PC-9 (cell line): Measurements from ENCODE around the gene TBC1D5. TPM values are rescaled to one million over a fixed set of nuclear protein-coding genes. Genes with fewer than 3 reads are reported as not detected.

ENCODE experiments used
- BruUV-seq: library from RNA; stranded (reverse); fragments of 400-500 nt; replicated peaks from 2 replicates; lab custom pipeline; 2021; lab: Mats Ljungman, UMichigan
- CTCF ChIA-PET: fragments of 300-600 bp; sonication (Branson Sonifier 250); formaldehyde crosslinking; loops from one replicate; lab custom pipeline; 2022; ENCODE audit warnings: antibody characterized with exemption; lab: Charles Lee
- POLR2A ChIA-PET: fragments of 300-600 bp; sonication (Branson Sonifier 250); formaldehyde crosslinking; loops from one replicate; lab custom pipeline; 2022; ENCODE audit warnings: antibody characterized with exemption; ENCODE audit not compliant: unreplicated experiment; lab: Charles Lee
- DNase-seq, 2 experiments: peaks; one replicate each; pipeline versions ENCODE4 v3.0.0 to v3.0.0-alpha.2; 2015 to 2022; ENCODE audit warnings: mixed read lengths in 1 of 2
- H2AFZ ChIP-seq: fragments of 200-600 bp; sonication (generic); 2 replicates; pipeline ENCODE4 v1.8.1; 2017; ENCODE audit warnings: antibody characterized with exemption
- H3F3A ChIP-seq: fragments of 200-600 bp; sonication (generic); 2 replicates; pipeline ENCODE4 v1.8.1; 2017; ENCODE audit warnings: antibody characterized with exemption, mild to moderate bottlenecking, low read depth; ENCODE audit not compliant: insufficient read depth
- H3K27ac ChIP-seq: fragments of 200-600 bp; sonication (generic); 2 replicates; pipeline ENCODE4 v1.6.1; 2016; ENCODE audit warnings: mixed run types
- H3K27me3 ChIP-seq: fragments of 200-600 bp; sonication (generic); 2 replicates; pipeline ENCODE4 v1.6.1; 2016; ENCODE audit warnings: low read depth, mixed run types; ENCODE audit not compliant: insufficient read depth
- H3K36me3 ChIP-seq: fragments of 200-600 bp; sonication (generic); 2 replicates; pipeline ENCODE4 v1.6.1; 2016; ENCODE audit warnings: low read depth, mixed run types
- H3K4me1 ChIP-seq: fragments of 200-600 bp; sonication (generic); replicated peaks from 2 replicates; pipeline ENCODE4 v1.6.1; 2016; ENCODE audit warnings: mixed run types; ENCODE audit not compliant: insufficient read depth
- H3K4me2 ChIP-seq: fragments of 200-600 bp; sonication (generic); 2 replicates; pipeline ENCODE4 v1.6.1; 2017; ENCODE audit warnings: mixed run types
- H3K4me3 ChIP-seq: fragments of 200-600 bp; sonication (generic); 2 replicates; pipeline ENCODE4 v1.6.1; 2016; ENCODE audit warnings: mixed run types
- H3K79me2 ChIP-seq: fragments of 200-600 bp; sonication (generic); 2 replicates; pipeline ENCODE4 v1.6.1; 2017; ENCODE audit warnings: low read depth, mixed run types
- H3K9me2 ChIP-seq: fragments of 200-600 bp; sonication (generic); 2 replicates; pipeline ENCODE4 v1.8.1; 2017; ENCODE audit warnings: mild to moderate bottlenecking; ENCODE audit not compliant: insufficient read depth
- H3K9me3 ChIP-seq: fragments of 200-600 bp; sonication (generic); 2 replicates; pipeline ENCODE4 v1.8.1; 2016; ENCODE audit warnings: low read depth; ENCODE audit not compliant: insufficient read depth
- H4K20me1 ChIP-seq: fragments of 200-600 bp; sonication (generic); 2 replicates; pipeline ENCODE4 v1.8.1; 2017; ENCODE audit not compliant: insufficient read depth
- CTCF ChIP-seq: fragments of 200-600 bp; sonication (generic); conservative IDR thresholded peaks from 2 replicates; pipeline ENCODE4 v1.6.1; 2017; ENCODE audit warnings: mixed run types, antibody characterized with exemption, mild to moderate bottlenecking, moderate library complexity
- EZH2 ChIP-seq: fragments of 200-600 bp; sonication (generic); IDR thresholded peaks from 2 replicates; pipeline ENCODE4 v1.8.0; 2017; ENCODE audit warnings: antibody characterized with exemption, low read depth
- intact Hi-C: fragments of 100-400 bp; cut with micrococcal nuclease; formaldehyde crosslinking; loops from one replicate; pipeline ENCODE4 v1.10.0; 2022; ENCODE audit not compliant: unreplicated experiment
- total RNA-seq: library from RNA; stranded (reverse); gene quantifications from 2 replicates; pipeline ENCODE4 v1.2.3, GENCODE V29; 2021

Gene TBC1D5
- total RNA-seq, 1 experiment from 2014 or later, result 54.0 TPM

GRCh38 chr3:17456046-17456445 lies 286.4 kb downstream of the TBC1D5 start:
- POLR2A ChIA-PET, result no interaction called here
- no peak overlapping the region for H3K4me2 ChIP-seq
- H3K4me3 ChIP-seq, result no peak overlapping the region
- intact Hi-C loops, result no loop called here
- no peaks in the 10 kb centered on the region for H4K20me1 ChIP-seq
- H3K36me3 ChIP-seq, result no peaks in the 10 kb centered on the region
- no peak overlapping the region for H3K27ac ChIP-seq
- CTCF ChIA-PET, result no interaction called here
- no peak for TF ChIP-seq EZH2
- TF ChIP-seq CTCF, result no peak
- DNase-seq, result no peak
- no peak overlapping the region for H2AFZ ChIP-seq
- H3K9me3 ChIP-seq, result no peaks in the 10 kb centered on the region
- H3F3A ChIP-seq, result no peaks in the 10 kb centered on the region; the same call in 1 of the 2 replicates
- no peaks in the 10 kb centered on the region for H3K4me1 ChIP-seq
- no TSS peak for BruUV-seq
- no peaks in the 10 kb centered on the region for H3K27me3 ChIP-seq
- no peaks in the 10 kb centered on the region for H3K9me2 ChIP-seq
- H3K79me2 ChIP-seq, result no peaks in the 10 kb centered on the region

GRCh38 chr3:17444865-17445264 lies 297.6 kb downstream of the TBC1D5 start:
- TF ChIP-seq CTCF (no peak), EZH2 (no peak)
- no peak overlapping the region for H3K4me2 ChIP-seq
- H2AFZ ChIP-seq, result no peak overlapping the region
- H3K9me2 ChIP-seq, result no peaks in the 10 kb centered on the region
- ChIA-PET POLR2A (no interaction called here), CTCF (no interaction called here)
- H3K4me1 ChIP-seq, result no peaks in the 10 kb centered on the region
- H3K79me2 ChIP-seq, result no peaks in the 10 kb centered on the region
- H4K20me1 ChIP-seq, result no peaks in the 10 kb centered on the region
- DNase-seq, result no peak
- H3K9me3 ChIP-seq, result no peaks in the 10 kb centered on the region
- H3K4me3 ChIP-seq, result no peak overlapping the region
- BruUV-seq, result no TSS peak
- no peaks in the 10 kb centered on the region for H3K27me3 ChIP-seq
- no peak overlapping the region for H3K27ac ChIP-seq
- H3F3A ChIP-seq, result no peaks in the 10 kb centered on the region
- no peaks in the 10 kb centered on the region for H3K36me3 ChIP-seq
- intact Hi-C loops, result no loop called here

- no peak overlapping the region for H3K4me3 ChIP-seq
Observed at GRCh38 chr3:17443142-17443541, 299.3 kb downstream of the TBC1D5 start.

More at GRCh38 chr3:17443142-17443541, 299.3 kb downstream of the TBC1D5 start:
- no peaks in the 10 kb centered on the region for H3F3A ChIP-seq
- H3K9me2 ChIP-seq, result no peaks in the 10 kb centered on the region
- no peak overlapping the region for H2AFZ ChIP-seq
- H3K4me1 ChIP-seq, result no peaks in the 10 kb centered on the region
- POLR2A ChIA-PET, result no interaction called here
- H3K9me3 ChIP-seq, result no peaks in the 10 kb centered on the region
- H3K4me2 ChIP-seq, result no peak overlapping the region
- H3K36me3 ChIP-seq, result no peaks in the 10 kb centered on the region
- H3K79me2 ChIP-seq, result no peaks in the 10 kb centered on the region
- TF ChIP-seq CTCF, result no peak
- TF ChIP-seq EZH2, result no peak
- no peaks in the 10 kb centered on the region for H4K20me1 ChIP-seq
- DNase-seq, result no peak
- no peak overlapping the region for H3K27ac ChIP-seq
- no TSS peak for BruUV-seq
- intact Hi-C loops, result no loop called here
- CTCF ChIA-PET, result no interaction called here
- H3K27me3 ChIP-seq, result no peaks in the 10 kb centered on the region
